HepG2 (cell line): ENCODE results near the gene PAQR5. TPM values are rescaled to one million over a fixed set of nuclear protein-coding genes. Genes with fewer than 3 reads are reported as not detected.

Experiments
- ATAC-seq: fragments of 200-7000 bp; cut with Tn5 transposase; 3 replicates; pipeline ENCODE4 v1.9.1; 2020; ENCODE audit warnings: mild to moderate bottlenecking, moderate library complexity
- BruUV-seq: library from RNA; stranded (reverse); fragments of 400-500 nt; replicated peaks from 2 replicates; lab custom pipeline; 2021; lab: Mats Ljungman, UMichigan
- CTCF ChIA-PET: fragments of 300-600 bp; formaldehyde crosslinking; extraction: SDS; loops from one replicate; lab custom pipeline; 2021; ENCODE audit warnings: low total read pairs, inconsistent platforms, low intra/inter-chr PET ratio; lab: Yijun Ruan, JAX
- POLR2A ChIA-PET: fragments of 350-600 bp; sonication (Branson Sonifier 250); formaldehyde crosslinking; loops from one replicate; lab custom pipeline; 2020; ENCODE audit warnings: antibody characterized with exemption, inconsistent platforms; lab: Yijun Ruan, JAX
- DNase-seq: peaks from one replicate; pipeline ENCODE4 v3.0.0-alpha.2; 2015; ENCODE audit warnings: low spot score
- FAIRE-seq: peaks from 3 replicates; lab custom pipeline; 2011; peaks lifted over from hg19 to GRCh38; lab: Jason Lieb, UNC
- H2AFZ ChIP-seq: one replicate; pipeline ENCODE4 v1.6.1; 2011; ENCODE audit warnings: low read length, inconsistent platforms
- H3K27ac ChIP-seq: fragments of 300-600 bp; 3 replicates; pipeline ENCODE4 v1.8.0; 2011; ENCODE audit warnings: mixed run types, mild to moderate bottlenecking, mixed read lengths, low read length, inconsistent platforms; ENCODE audit not compliant: insufficient read depth; ENCODE audit errors: extremely low read length
- H3K27me3 ChIP-seq, 2 experiments: fragments of 200-600 bp in 1 of 2; 2 replicates in 1 of 2; 3 replicates in 1 of 2; pipeline versions ENCODE4 v1.6.0 to v1.8.0; 2011; ENCODE audit warnings: low read length in 2 of 2, mild to moderate bottlenecking in 2 of 2, moderate library complexity in 2 of 2, inconsistent platforms in 1 of 2; ENCODE audit not compliant: insufficient read depth in 2 of 2, control insufficient read depth in 1 of 2
- H3K36me3 ChIP-seq, 2 experiments: fragments of 200-600 bp in 1 of 2; replicated peaks in 1 of 2; 2 replicates in 1 of 2; 3 replicates in 1 of 2; pipeline versions ENCODE4 v1.5.1 to v1.8.0; 2011; ENCODE audit warnings: low read length in 2 of 2, inconsistent platforms in 1 of 2; ENCODE audit not compliant: insufficient read depth in 2 of 2, control insufficient read depth in 1 of 2
- H3K4me1 ChIP-seq: 2 replicates; pipeline ENCODE4 v1.5.1; 2012; ENCODE audit warnings: low read length, inconsistent platforms; ENCODE audit not compliant: insufficient read depth
- H3K4me2 ChIP-seq: 2 replicates; pipeline ENCODE4 v1.6.0; 2011; ENCODE audit warnings: low read depth, low read length, inconsistent platforms
- H3K4me3 ChIP-seq, 3 experiments: fragments of 200-600 bp in 1 of 3; sonication (generic), shearing (Covaris generic) in 1 of 3; replicated peaks in 1 of 3; 2 replicates each; pipeline ENCODE4 v1.5.1; 2011 to 2016; ENCODE audit warnings: low read length in 3 of 3, inconsistent platforms in 2 of 3, low read depth in 2 of 3, mild to moderate bottlenecking in 2 of 3, control low read depth in 1 of 3, mixed read lengths in 1 of 3; ENCODE audit not compliant: insufficient read depth in 1 of 3
- H3K79me2 ChIP-seq: one replicate; pipeline ENCODE4 v1.6.1; 2011; ENCODE audit warnings: low read length, inconsistent platforms; ENCODE audit not compliant: insufficient read depth
- H3K9ac ChIP-seq: 2 replicates; pipeline ENCODE4 v1.6.0; 2011; ENCODE audit warnings: mild to moderate bottlenecking, low read depth, low read length, inconsistent platforms; ENCODE audit not compliant: insufficient read depth
- H3K9me3 ChIP-seq: 2 replicates; pipeline ENCODE4 v1.5.1; 2012; ENCODE audit warnings: mild to moderate bottlenecking, low read length
- H4K20me1 ChIP-seq: 2 replicates; pipeline ENCODE4 v1.6.0; 2011; ENCODE audit warnings: inconsistent platforms, mild to moderate bottlenecking, low read length, moderate library complexity; ENCODE audit not compliant: insufficient read depth
- ARID5B ChIP-seq: IDR thresholded peaks from 2 replicates; pipeline ENCODE4 v1.4.0; 2020; ENCODE audit warnings: mild to moderate bottlenecking, missing genetic modification reagents
- CEBPZ ChIP-seq: IDR thresholded peaks from 2 replicates; pipeline ENCODE4 v1.6.1; 2012; ENCODE audit warnings: low read length, improper control_type of control experiment
- DMTF1 ChIP-seq: sonication (generic); formaldehyde crosslinking; IDR thresholded peaks from 2 replicates; pipeline ENCODE4 v1.4.0; 2020; ENCODE audit warnings: mild to moderate bottlenecking, missing genetic modification reagents
- POLR2AphosphoS5 ChIP-seq: IDR thresholded peaks from 2 replicates; pipeline ENCODE4 v1.6.1; 2012; ENCODE audit warnings: low read depth, low read length
- SKIL ChIP-seq: sonication (generic); formaldehyde crosslinking; IDR thresholded peaks from 2 replicates; pipeline ENCODE4 v1.8.0; 2022; ENCODE audit warnings: missing genetic modification reagents, mild to moderate bottlenecking, moderate library complexity, borderline replicate concordance
- TFDP1 ChIP-seq: IDR thresholded peaks from 2 replicates; pipeline ENCODE4 v1.6.1; 2016; ENCODE audit warnings: missing compliant biosample characterization, missing genetic modification reagents, borderline replicate concordance
- ZNF672 ChIP-seq: sonication (generic); formaldehyde crosslinking; IDR thresholded peaks from 2 replicates; pipeline ENCODE4 v1.8.1; 2022; ENCODE audit warnings: missing genetic modification reagents
- ZNF83 ChIP-seq: sonication (generic); formaldehyde crosslinking; IDR thresholded peaks from 2 replicates; pipeline ENCODE4 v1.4.0; 2020; ENCODE audit warnings: missing genetic modification reagents, mild to moderate bottlenecking, borderline replicate concordance
- WGBS: methylation state at CpG from one replicate; pipeline ENCODE4 v1.1.6; 2017; ENCODE audit warnings: low lambda C conversion rate; 5-methylcytosine and 5-hydroxymethylcytosine counted together
- in situ Hi-C: cut with HindIII; loops from 2 replicates; pipeline ENCODE4 v1.10.0; 2017; ENCODE audit warnings: low pct_unique_long_range_greater_than_20kb; ENCODE audit not compliant: extremely low pct_ligation_motif_present
- intact Hi-C: fragments of 100-400 bp; cut with micrococcal nuclease; formaldehyde crosslinking; loops from one replicate; pipeline ENCODE4 v1.10.0; 2022; ENCODE audit not compliant: unreplicated experiment
- polyA plus RNA-seq, 8 experiments: library from polyadenylated mRNA; depleted of rRNA in 3 of 8; stranded (reverse) in 7 of 8; unstranded in 1 of 8; fragments of >200 nt; fragmentation: Illumina TruSeq in 4 of 8; extraction: Trizol in 4 of 8; gene quantifications; 2 replicates each; pipeline versions ENCODE4 v1.2.1 to v1.2.3, GENCODE V29; 2011 to 2016; ENCODE audit warnings: low read depth in 4 of 8, missing spikeins in 1 of 8, mixed read lengths in 1 of 8; ENCODE audit not compliant: insufficient read depth in 1 of 8
- total RNA-seq, 5 experiments: library from RNA; depleted of rRNA; stranded (reverse); fragments of >200 nt; fragmentation: Illumina TruSeq; extraction: Trizol; gene quantifications; 2 replicates each; pipeline ENCODE4 v1.2.3, GENCODE V29; 2016; ENCODE audit warnings: low read depth in 1 of 5

Gene PAQR5
- total and polyA plus RNA-seq, 2 of the 13 experiments (the other 11 are each of a cell fraction or from before 2014, with no cell fraction given): 0.53 to 1.3 TPM

GRCh38 chr15:69314736-69315135 lies 16.0 kb downstream of the PAQR5 start (continued):
- TF ChIP-seq CEBPZ: no peak
- no peak for TF ChIP-seq ZNF672 (CRISPR knock-in tag)

GRCh38 chr15:69315402-69316110 lies 16.8 kb downstream of the PAQR5 start:
- POLR2A ChIA-PET: no interaction called here
- Histone ChIP-seq H2AFZ (no peak overlapping the region), H3K27me3 (peaks cover 5 to 25% of the 10 kb centered on the region in 2 experiments; a peak in 4 of 5 replicates), H3K27ac (no peak overlapping the region), H3K9me3 (no peaks in the 10 kb centered on the region), H3K4me2 (no peak overlapping the region), H3K9ac (no peak overlapping the region), H3K36me3 (no peaks in the 10 kb centered on the region), H4K20me1 (no peaks in the 10 kb centered on the region), H3K79me2 (no peaks in the 10 kb centered on the region), H3K4me1 (no peaks in the 10 kb centered on the region), H3K4me3 (no peak overlapping the region)
- FAIRE-seq (no peak), ATAC-seq (no peak), DNase-seq (no peak)
- CTCF ChIA-PET: no interaction called here
- in situ Hi-C loops (no loop called here), intact Hi-C loops (no loop called here)
- 17% methylated on average over 9 of the region's 9 CpGs for WGBS
- no TSS peak for BruUV-seq
- TF ChIP-seq DMTF1 (no peak), SKIL (CRISPR knock-in tag) (no peak), TFDP1 (CRISPR knock-in tag) (no peak), POLR2AphosphoS5 (no peak), ARID5B (CRISPR knock-in tag) (no peak), ZNF83 (CRISPR knock-in tag) (no peak)
